ENCODE data around the gene GPC2. TPM values are rescaled to one million over a fixed set of nuclear protein-coding genes. Genes with fewer than 3 reads are reported as not detected.

Gene GPC2, protein sequence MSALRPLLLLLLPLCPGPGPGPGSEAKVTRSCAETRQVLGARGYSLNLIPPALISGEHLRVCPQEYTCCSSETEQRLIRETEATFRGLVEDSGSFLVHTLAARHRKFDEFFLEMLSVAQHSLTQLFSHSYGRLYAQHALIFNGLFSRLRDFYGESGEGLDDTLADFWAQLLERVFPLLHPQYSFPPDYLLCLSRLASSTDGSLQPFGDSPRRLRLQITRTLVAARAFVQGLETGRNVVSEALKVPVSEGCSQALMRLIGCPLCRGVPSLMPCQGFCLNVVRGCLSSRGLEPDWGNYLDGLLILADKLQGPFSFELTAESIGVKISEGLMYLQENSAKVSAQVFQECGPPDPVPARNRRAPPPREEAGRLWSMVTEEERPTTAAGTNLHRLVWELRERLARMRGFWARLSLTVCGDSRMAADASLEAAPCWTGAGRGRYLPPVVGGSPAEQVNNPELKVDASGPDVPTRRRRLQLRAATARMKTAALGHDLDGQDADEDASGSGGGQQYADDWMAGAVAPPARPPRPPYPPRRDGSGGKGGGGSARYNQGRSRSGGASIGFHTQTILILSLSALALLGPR
- 39.5 and 45.2 TPM in 2 replicates for total RNA-seq (2021)
- long read RNA-seq, transcript GPC2-201 (10 exons, 2,532 nt) = major isoform, 19 of 28 reads
- long read RNA-seq, partial matches to known transcripts = 3 of 28 reads
- long read RNA-seq, other reads (novel, unspliced or antisense) = 6 of 28 reads

DNA sequence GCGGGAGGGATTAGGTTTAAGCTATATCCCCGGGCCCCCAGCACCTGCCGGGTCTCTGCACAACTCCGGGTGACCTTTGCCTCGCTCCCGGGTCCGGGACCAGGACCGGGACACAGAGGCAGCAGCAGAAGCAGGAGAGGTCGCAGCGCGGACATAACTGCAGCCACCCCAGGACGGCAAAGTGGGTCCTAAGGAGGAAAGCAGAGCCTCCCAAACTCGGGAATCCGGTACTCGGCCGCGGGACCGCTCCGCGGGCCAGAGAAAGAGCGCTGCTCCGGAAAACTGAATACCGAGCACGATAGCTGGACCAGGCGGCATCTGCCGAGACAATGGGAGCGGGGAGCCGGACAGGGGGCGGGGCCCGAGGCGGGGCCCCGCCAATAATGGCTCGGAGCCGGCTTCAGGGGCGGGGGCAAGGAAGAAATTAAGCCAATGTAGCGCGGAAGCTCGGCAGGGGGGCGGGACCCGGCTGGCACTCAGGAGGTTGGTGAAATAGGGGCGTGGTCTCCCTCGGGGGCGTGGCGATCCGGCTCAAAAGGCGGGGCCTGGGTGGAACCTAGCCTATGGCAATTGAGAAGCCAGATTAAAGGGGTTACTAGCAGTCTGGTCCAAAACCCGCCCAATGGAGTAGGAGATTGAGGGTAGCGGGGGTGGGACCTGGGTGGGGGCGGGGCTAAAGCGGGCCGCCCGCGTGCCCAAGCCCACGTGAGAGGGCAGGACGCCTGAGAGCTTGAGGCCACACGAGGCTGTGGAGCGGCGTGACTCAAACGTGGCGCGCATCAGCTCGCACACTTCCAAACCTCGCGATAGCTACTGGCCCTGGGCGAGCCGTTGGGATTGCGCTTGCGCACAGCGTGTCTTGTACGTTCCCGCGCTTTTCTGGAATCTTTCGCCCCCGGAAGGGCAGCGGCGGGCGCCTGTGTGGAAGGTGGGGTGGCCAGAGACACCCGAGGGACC is at the start of gene GPC2, which contains the start of gene STAG3:
Gene GPC2, minus strand, starts transcription at position 337 of the 957 bp plus-strand sequence. Its CDS starts 182 bp downstream, at position 155.
Gene STAG3, plus strand, starts transcription at position 874 of the 957 bp plus-strand sequence. CDS start 2,639 bp downstream, outside the sequence.
- no peak within 1 kb of the TSS for H2BK120ac ChIP-seq (ENCODE audit: low read depth, low read length, poor library complexity, severe bottlenecking)
- H3K4me2 ChIP-seq (ENCODE audit: insufficient read depth, insufficient read length, low read length) = peak within 1 kb of the TSS; percentile 80
- no peak within 1 kb of the TSS for H2AK5ac ChIP-seq (ENCODE audit: insufficient read length, low read length)
- Mint-ChIP-seq H3K4me1 (peaks cover 25 to 31% of the 10 kb centered on the region in 2 experiments), H3K27ac (peak within 1 kb of the TSS in 2 of 3 experiments; percentile 31 to 75; a peak in 2 of 7 replicates), H3K27me3 (ENCODE audit: low read depth) (peaks cover 36% of the 10 kb centered on the region), H3K4me3 (peak within 1 kb of the TSS; percentile 85 to 95), H3K9me3 (no peaks in the 10 kb centered on the region), H3K36me3 (ENCODE audit: insufficient read depth in 1 of 3, low read depth in 3 of 3) (peaks cover 26 to 29% (median 28%) of the 10 kb centered on the region in 3 experiments; a peak in 6 of 7 replicates)
- no peaks in the 10 kb centered on the region; the same call in 1 of the 2 replicates for H3K27me3 ChIP-seq (ENCODE audit: insufficient read depth, low read length)
- no peaks in the 10 kb centered on the region for H3K79me1 ChIP-seq (ENCODE audit: insufficient read depth, low read depth, low read length, poor library complexity, severe bottlenecking)
- TF ChIP-seq, protein P1, sequence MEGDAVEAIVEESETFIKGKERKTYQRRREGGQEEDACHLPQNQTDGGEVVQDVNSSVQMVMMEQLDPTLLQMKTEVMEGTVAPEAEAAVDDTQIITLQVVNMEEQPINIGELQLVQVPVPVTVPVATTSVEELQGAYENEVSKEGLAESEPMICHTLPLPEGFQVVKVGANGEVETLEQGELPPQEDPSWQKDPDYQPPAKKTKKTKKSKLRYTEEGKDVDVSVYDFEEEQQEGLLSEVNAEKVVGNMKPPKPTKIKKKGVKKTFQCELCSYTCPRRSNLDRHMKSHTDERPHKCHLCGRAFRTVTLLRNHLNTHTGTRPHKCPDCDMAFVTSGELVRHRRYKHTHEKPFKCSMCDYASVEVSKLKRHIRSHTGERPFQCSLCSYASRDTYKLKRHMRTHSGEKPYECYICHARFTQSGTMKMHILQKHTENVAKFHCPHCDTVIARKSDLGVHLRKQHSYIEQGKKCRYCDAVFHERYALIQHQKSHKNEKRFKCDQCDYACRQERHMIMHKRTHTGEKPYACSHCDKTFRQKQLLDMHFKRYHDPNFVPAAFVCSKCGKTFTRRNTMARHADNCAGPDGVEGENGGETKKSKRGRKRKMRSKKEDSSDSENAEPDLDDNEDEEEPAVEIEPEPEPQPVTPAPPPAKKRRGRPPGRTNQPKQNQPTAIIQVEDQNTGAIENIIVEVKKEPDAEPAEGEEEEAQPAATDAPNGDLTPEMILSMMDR (conservative IDR thresholded peaks at IDR 0.05) = no peak
- H3K4ac ChIP-seq (ENCODE audit: low read depth, low read length) = no peak within 1 kb of the TSS
- peak within 1 kb of the TSS; percentile 62 for H3K18ac ChIP-seq (ENCODE audit: insufficient read length, low read depth, low read length)
- peak within 1 kb of the TSS; percentile 46 for H4K5ac ChIP-seq (ENCODE audit: insufficient read length, low read depth, low read length)
- no CpG with 5 or more reads among the region's 78 CpGs for WGBS (ENCODE audit: extremely low coverage, insufficient read length, low lambda C conversion rate)
- H3K9me3 ChIP-seq (ENCODE audit: control insufficient read depth, low read depth, low read length) = no peaks in the 10 kb centered on the region
- H3K9ac ChIP-seq (ENCODE audit: extremely low read depth, insufficient read length, low read length) = peak within 1 kb of the TSS; percentile 82
- no peak within 1 kb of the TSS for H3K56ac ChIP-seq (ENCODE audit: insufficient read length, low read depth, low read length)
- peaks cover 9% of the 10 kb centered on the region for H3K23me2 ChIP-seq (ENCODE audit: insufficient read length, low read depth, low read length, poor library complexity, severe bottlenecking)
- peak; percentile 99 for DNase-seq
- H3K79me2 ChIP-seq (ENCODE audit: insufficient read depth, low read length) = no peaks in the 10 kb centered on the region; the same call in 1 of the 2 replicates
- H4K8ac ChIP-seq (replicated peaks; ENCODE audit: insufficient read length, low read depth, low read length) = no peak within 1 kb of the TSS
- H2AFZ ChIP-seq (ENCODE audit: low read length) = no peak within 1 kb of the TSS
- no peak within 1 kb of the TSS for H2BK20ac ChIP-seq (ENCODE audit: low read depth, low read length, poor library complexity, severe bottlenecking)
- no peak within 1 kb of the TSS for H2BK12ac ChIP-seq (ENCODE audit: insufficient read length, low read depth, low read length)
- no peaks in the 10 kb centered on the region for H4K20me1 ChIP-seq (ENCODE audit: control insufficient read depth, insufficient read depth, insufficient read length)
- no peak within 1 kb of the TSS for H3K23ac ChIP-seq (ENCODE audit: insufficient read length, low read depth, low read length)
- no peak within 1 kb of the TSS for H2BK5ac ChIP-seq (ENCODE audit: insufficient read length, low read length)
- H3T11ph ChIP-seq (ENCODE audit: low read length) = no peak within 1 kb of the TSS
- H2BK15ac ChIP-seq (ENCODE audit: low read depth, low read length) = no peak within 1 kb of the TSS
- peak within 1 kb of the TSS; percentile 95 for H3K14ac ChIP-seq (ENCODE audit: insufficient read depth, low read length)
- no peaks in the 10 kb centered on the region; the same call in 1 of the 2 replicates for H3K4me1 ChIP-seq (ENCODE audit: insufficient read depth, low read length)
- no peak within 1 kb of the TSS for H3K27ac ChIP-seq (ENCODE audit: insufficient read length, low read depth, low read length)
- no peak within 1 kb of the TSS for H4K91ac ChIP-seq (ENCODE audit: insufficient read length, low read depth, low read length)

Measured in H9 (cell line).